Neural crest cell (in vitro differentiated cells): ENCODE measurements around the gene OLFM1. TPM values are rescaled to one million over a fixed set of nuclear protein-coding genes. Genes with fewer than 3 reads are reported as not detected.
"Not testable (repeated sequence)": the region's sequence is repeated elsewhere in the genome, so short reads cannot be mapped to it uniquely, and the experiment has no call there.

Source experiments
- DNase-seq: peaks from one replicate; pipeline ENCODE4 v3.0.0; 2021; ENCODE audit warnings: low read depth, mixed read lengths, low spot score
- H3K27ac Mint-ChIP-seq: one replicate; pipeline ENCODE4 v1.8.0; 2021; ENCODE audit warnings: mild to moderate bottlenecking, mixed read lengths; ENCODE audit not compliant: unreplicated experiment
- H3K27me3 Mint-ChIP-seq: 2 replicates; pipeline ENCODE4 v1.8.0; 2021; ENCODE audit warnings: low read depth, mild to moderate bottlenecking, mixed read lengths
- H3K36me3 Mint-ChIP-seq: 2 replicates; pipeline ENCODE4 v1.8.0; 2021; ENCODE audit warnings: low read depth, mild to moderate bottlenecking, mixed read lengths
- H3K4me1 Mint-ChIP-seq: 2 replicates; pipeline ENCODE4 v1.8.0; 2021; ENCODE audit warnings: mixed read lengths
- H3K4me3 Mint-ChIP-seq: one replicate; pipeline ENCODE4 v1.8.0; 2021; ENCODE audit warnings: mild to moderate bottlenecking, mixed read lengths
- H3K9me3 Mint-ChIP-seq: 2 replicates; pipeline ENCODE4 v1.8.0; 2021; ENCODE audit warnings: mixed read lengths
- CTCF ChIP-seq: fragments of 200-600 bp; sonication (generic); conservative IDR thresholded peaks from 2 replicates; pipeline ENCODE4 v1.5.0; 2021; ENCODE audit warnings: antibody characterized with exemption, mild to moderate bottlenecking
- total RNA-seq: library from RNA; stranded (reverse); gene quantifications from 2 replicates; pipeline ENCODE4 v1.2.1, GENCODE V29; 2021

The OLFM1 gene
- total RNA-seq, 1 donor from 2014 or later = 27.2 TPM

GRCh38 chr9:135147474-135147805 is 60.0 kb downstream of the OLFM1 start:
- TF ChIP-seq CTCF = no peak
- peaks cover 28% of the 10 kb centered on the region for H3K4me1 Mint-ChIP-seq
- H3K4me3 Mint-ChIP-seq = no peak overlapping the region
- H3K27ac Mint-ChIP-seq = no peak overlapping the region
- no peaks in the 10 kb centered on the region for H3K36me3 Mint-ChIP-seq
- peaks cover 2% of the 10 kb centered on the region for H3K27me3 Mint-ChIP-seq
- no peaks in the 10 kb centered on the region for H3K9me3 Mint-ChIP-seq
- no peak for DNase-seq

DNA sequence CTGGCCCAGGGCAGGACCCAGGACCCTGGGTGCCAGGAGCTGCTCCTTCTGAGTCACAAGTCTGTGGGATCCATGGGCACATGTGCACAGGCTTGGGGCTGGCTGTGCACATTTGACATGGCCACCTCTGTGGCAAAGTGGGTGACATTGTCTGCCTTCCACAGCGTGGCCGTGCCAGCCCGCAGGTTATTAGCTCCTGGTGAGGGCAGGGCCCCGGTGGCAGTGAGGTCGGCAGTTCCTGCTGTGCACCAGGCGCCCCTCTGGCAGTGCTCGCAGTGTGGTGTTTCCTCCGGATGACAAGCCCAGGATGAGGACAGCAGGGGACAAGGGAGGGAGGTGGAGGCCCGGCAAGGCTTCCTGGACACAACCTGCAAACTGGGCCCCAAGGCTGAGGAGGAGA is 60.5 kb downstream of the OLFM1 start:
- H3K9me3 Mint-ChIP-seq = no peaks in the 10 kb centered on the region
- H3K27ac Mint-ChIP-seq = peak overlapping the region; percentile 19
- no peak for TF ChIP-seq CTCF

DNA sequence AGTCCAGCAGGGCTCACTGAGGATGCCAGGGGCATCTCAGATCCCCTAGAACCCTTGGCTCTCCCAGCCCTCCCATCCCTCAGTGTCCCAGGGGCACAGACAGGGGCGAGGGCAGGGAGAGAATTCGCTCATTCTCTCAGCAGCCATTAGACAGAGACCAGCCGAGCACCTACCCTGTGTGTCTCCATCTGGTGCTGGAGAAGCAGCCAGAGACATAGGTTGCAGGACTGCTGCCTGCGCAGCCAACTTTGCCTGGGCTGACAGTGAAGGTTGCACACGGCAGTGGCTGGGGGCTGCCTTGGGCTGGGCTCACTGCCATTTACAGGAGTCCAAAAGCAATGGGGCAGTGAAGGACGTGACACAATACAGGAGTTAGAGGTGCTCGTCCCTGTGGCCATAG is 60.9 kb downstream of the OLFM1 start:
- H3K27me3 Mint-ChIP-seq = peaks cover 2% of the 10 kb centered on the region
- H3K27ac Mint-ChIP-seq = peak overlapping the region; percentile 91
- H3K4me3 Mint-ChIP-seq = no peak overlapping the region
- no peak for TF ChIP-seq CTCF
- DNase-seq = no peak
- no peaks in the 10 kb centered on the region for H3K9me3 Mint-ChIP-seq
- H3K36me3 Mint-ChIP-seq = no peaks in the 10 kb centered on the region
- peaks cover 35% of the 10 kb centered on the region for H3K4me1 Mint-ChIP-seq

More for the DNA sequence above, 60.5 kb downstream of the OLFM1 start:
- no peak overlapping the region for H3K4me3 Mint-ChIP-seq
- H3K36me3 Mint-ChIP-seq = no peaks in the 10 kb centered on the region
- H3K4me1 Mint-ChIP-seq = peaks cover 33% of the 10 kb centered on the region
- no peak for DNase-seq
- peaks cover 2% of the 10 kb centered on the region for H3K27me3 Mint-ChIP-seq

GRCh38 chr9:135149901-135150300 is 62.4 kb downstream of the OLFM1 start:
- not testable (repeated sequence) for H3K36me3 Mint-ChIP-seq, H3K4me3 Mint-ChIP-seq, H3K9me3 Mint-ChIP-seq, H3K27me3 Mint-ChIP-seq, H3K27ac Mint-ChIP-seq, DNase-seq
- peaks cover 41% of the 10 kb centered on the region for H3K4me1 Mint-ChIP-seq

DNA sequence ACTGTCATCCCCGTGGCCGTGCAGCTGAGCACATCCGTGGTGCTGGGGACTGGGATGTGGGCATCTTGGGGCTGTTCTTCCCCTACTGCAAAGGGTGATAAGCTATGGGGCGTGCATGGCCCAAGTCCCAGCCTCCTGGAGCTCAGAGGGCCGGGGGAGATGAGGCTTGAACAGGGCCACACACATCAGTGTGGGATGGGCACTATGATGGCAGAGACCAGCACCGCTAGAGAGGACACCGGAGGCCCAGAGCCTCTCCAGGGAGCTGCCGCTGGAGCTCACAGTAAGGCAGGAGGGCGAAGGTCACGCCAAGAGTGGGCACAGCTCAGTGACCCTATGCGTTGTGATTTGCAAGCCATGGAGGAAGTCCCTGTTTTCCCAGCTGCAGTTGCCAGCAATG is 63.5 kb downstream of the OLFM1 start:
- H3K27me3 Mint-ChIP-seq = no peaks in the 10 kb centered on the region
- no peak overlapping the region for H3K27ac Mint-ChIP-seq
- H3K9me3 Mint-ChIP-seq = no peaks in the 10 kb centered on the region
- no peak for DNase-seq
- no peaks in the 10 kb centered on the region for H3K36me3 Mint-ChIP-seq
- H3K4me1 Mint-ChIP-seq = peaks cover 31% of the 10 kb centered on the region
- no peak for TF ChIP-seq CTCF
- no peak overlapping the region for H3K4me3 Mint-ChIP-seq

GRCh38 chr9:135151757-135152613 is 64.5 kb downstream of the OLFM1 start:
- Mint-ChIP-seq H3K27ac (no peak overlapping the region), H3K4me1 (peaks cover 23% of the 10 kb centered on the region), H3K9me3 (no peaks in the 10 kb centered on the region), H3K4me3 (peak overlapping the region; percentile 8), H3K27me3 (peaks cover 9% of the 10 kb centered on the region), H3K36me3 (no peaks in the 10 kb centered on the region)
- DNase-seq = no peak
- no peak for TF ChIP-seq CTCF
